IPS DF 6.9 (cell line): ENCODE data around the gene FAM24A.
A peak's percentile ranks its signal among the peaks of the same experiment; 100 is the strongest.
"Not testable (repeated sequence)": the region's sequence is repeated elsewhere in the genome, so short reads cannot be mapped to it uniquely, and the experiment has no call there.

Source experiments
- DNase-seq: peaks from one replicate; pipeline ENCODE4 v3.0.0-alpha.2; 2013; ENCODE audit warnings: low read depth, low spot score
- H3K27ac ChIP-seq: one replicate; pipeline ENCODE4 v1.5.1; 2013; ENCODE audit warnings: low read length, control low read depth
- H3K27me3 ChIP-seq: 2 replicates; pipeline ENCODE4 v1.6.1; 2013; ENCODE audit warnings: mild to moderate bottlenecking, low read length; ENCODE audit not compliant: control insufficient read depth, insufficient read depth
- H3K36me3 ChIP-seq: 2 replicates; pipeline ENCODE4 v1.6.1; 2013; ENCODE audit warnings: low read length; ENCODE audit not compliant: control insufficient read depth, insufficient read depth
- H3K4me1 ChIP-seq: 2 replicates; pipeline ENCODE4 v1.6.1; 2013; ENCODE audit warnings: low read length; ENCODE audit not compliant: control insufficient read depth, insufficient read depth
- H3K4me3 ChIP-seq: 2 replicates; pipeline ENCODE4 v1.5.1; 2013; ENCODE audit warnings: mild to moderate bottlenecking, low read length
- H3K9me3 ChIP-seq: 2 replicates; pipeline ENCODE4 v1.6.1; 2013; ENCODE audit warnings: low read length, inconsistent platforms; ENCODE audit not compliant: control insufficient read depth, insufficient read depth
- WGBS: extraction: QIAGEN DNeasy Blood & Tissue Kit; methylation state at CpG from one replicate; pipeline ENCODE4 v1.1.7; 2013; ENCODE audit warnings: mixed read lengths, missing lambda C conversion rate; ENCODE audit not compliant: insufficient read length, insufficient coverage; 5-methylcytosine and 5-hydroxymethylcytosine counted together

Gene FAM24A

GRCh38 chr10:122877264-122877663 lies 33.1 kb upstream of the FAM24A start:
- DNase-seq = no peak
- WGBS = no CpG with 5 or more reads among the region's 1 CpG
- Histone ChIP-seq H3K4me3 (no peak overlapping the region), H3K9me3 (no peaks in the 10 kb centered on the region), H3K4me1 (peaks cover 2% of the 10 kb centered on the region; the same call in 1 of the 2 replicates), H3K27ac (no peak overlapping the region), H3K27me3 (no peaks in the 10 kb centered on the region), H3K36me3 (no peaks in the 10 kb centered on the region)

GRCh38 chr10:122878799-122879338 lies 31.5 kb upstream of the FAM24A start:
- Histone ChIP-seq H3K27ac (no peak overlapping the region), H3K4me3 (peak overlapping the region; percentile 3; the same call in 1 of the 2 replicates), H3K9me3 (no peaks in the 10 kb centered on the region), H3K4me1 (peaks cover 2% of the 10 kb centered on the region; the same call in 1 of the 2 replicates), H3K27me3 (no peaks in the 10 kb centered on the region), H3K36me3 (no peaks in the 10 kb centered on the region)
- WGBS = no CpG with 5 or more reads among the region's 14 CpGs
- DNase-seq = no peak

GRCh38 chr10:122879339-122880273 lies 30.8 kb upstream of the FAM24A start, which contains the start of gene FAM24B:
Gene FAM24B (minus strand): TSS chr10:122879581. CDS start chr10:122850515, 29,066 bp downstream.
- DNase-seq = no peak
- no peaks in the 10 kb centered on the region for H3K9me3 ChIP-seq
- H3K27ac ChIP-seq = no peak within 1 kb of the TSS
- no peaks in the 10 kb centered on the region for H3K36me3 ChIP-seq
- H3K4me1 ChIP-seq = peaks cover 2% of the 10 kb centered on the region; the same call in 1 of the 2 replicates
- WGBS = no CpG with 5 or more reads among the region's 95 CpGs
- no peaks in the 10 kb centered on the region for H3K27me3 ChIP-seq
- peak within 1 kb of the TSS; percentile 24 for H3K4me3 ChIP-seq

- H3K4me3 ChIP-seq = no peak overlapping the region
- no peak for DNase-seq
- no peaks in the 10 kb centered on the region for H3K27me3 ChIP-seq
- no peak overlapping the region for H3K27ac ChIP-seq
- no peaks in the 10 kb centered on the region for H3K36me3 ChIP-seq
- no peaks in the 10 kb centered on the region for H3K9me3 ChIP-seq
- H3K4me1 ChIP-seq = peaks cover 2% of the 10 kb centered on the region; the same call in 1 of the 2 replicates
These were observed 27.6 kb upstream of the FAM24A start for GRCh38 chr10:122882766-122883165.

- Histone ChIP-seq H3K4me3 (no peak overlapping the region), H3K27me3 (no peaks in the 10 kb centered on the region), H3K9me3 (no peaks in the 10 kb centered on the region), H3K27ac (no peak overlapping the region), H3K36me3 (no peaks in the 10 kb centered on the region), H3K4me1 (no peaks in the 10 kb centered on the region)
- no CpG with 5 or more reads among the region's 1 CpG for WGBS
- DNase-seq = no peak
These were observed 26.2 kb upstream of the FAM24A start for GRCh38 chr10:122884166-122884565.

GRCh38 chr10:122894261-122894944 lies 16.0 kb upstream of the FAM24A start:
- no peak overlapping the region for H3K27ac ChIP-seq
- no peaks in the 10 kb centered on the region for H3K27me3 ChIP-seq
- H3K4me1 ChIP-seq = no peaks in the 10 kb centered on the region
- H3K36me3 ChIP-seq = no peaks in the 10 kb centered on the region
- no CpG with 5 or more reads among the region's 5 CpGs for WGBS
- H3K9me3 ChIP-seq = no peaks in the 10 kb centered on the region
- no peak overlapping the region for H3K4me3 ChIP-seq
- DNase-seq = no peak

GRCh38 chr10:122903861-122904260 lies 6.5 kb upstream of the FAM24A start:
- DNase-seq, H3K9me3 ChIP-seq, H3K36me3 ChIP-seq, H3K4me3 ChIP-seq, H3K27ac ChIP-seq, H3K27me3 ChIP-seq, H3K4me1 ChIP-seq: not testable (repeated sequence)
- no CpG with 5 or more reads among the region's 4 CpGs for WGBS

- H3K36me3 ChIP-seq = no peaks in the 10 kb centered on the region
These were observed 1.6 kb downstream of the FAM24A start for GRCh38 chr10:122911889-122912484.

GRCh38 chr10:122915700-122916099 lies 5.3 kb downstream of the FAM24A start:
- no peaks in the 10 kb centered on the region for H3K4me1 ChIP-seq
- H3K9me3 ChIP-seq = no peaks in the 10 kb centered on the region
- no peak overlapping the region for H3K27ac ChIP-seq
- no peak for DNase-seq
- no peaks in the 10 kb centered on the region for H3K36me3 ChIP-seq
- H3K4me3 ChIP-seq = no peak overlapping the region
- WGBS = no CpG with 5 or more reads among the region's 2 CpGs
- no peaks in the 10 kb centered on the region for H3K27me3 ChIP-seq

More at GRCh38 chr10:122911889-122912484, 1.6 kb downstream of the FAM24A start:
- peak; percentile 50 for DNase-seq
- Histone ChIP-seq H3K27me3 (no peaks in the 10 kb centered on the region), H3K9me3 (no peaks in the 10 kb centered on the region), H3K4me3 (no peak overlapping the region), H3K27ac (no peak overlapping the region), H3K4me1 (no peaks in the 10 kb centered on the region)
- WGBS = no CpG with 5 or more reads among the region's 5 CpGs

GRCh38 chr10:122930140-122930539 lies 19.7 kb downstream of the FAM24A start:
- no peaks in the 10 kb centered on the region for H3K36me3 ChIP-seq
- no CpG with 5 or more reads among the region's 1 CpG for WGBS
- no peaks in the 10 kb centered on the region for H3K4me1 ChIP-seq
- H3K4me3 ChIP-seq = no peak overlapping the region
- H3K27ac ChIP-seq = no peak overlapping the region
- no peaks in the 10 kb centered on the region for H3K9me3 ChIP-seq
- no peak for DNase-seq
- no peaks in the 10 kb centered on the region for H3K27me3 ChIP-seq
